ENCODE data around the gene SMAD9. TPM values are rescaled to one million over a fixed set of nuclear protein-coding genes. Genes with fewer than 3 reads are reported as not detected.

SMAD9 gene
- total and polyA plus RNA-seq, 2 of the 4 experiments (the other 2 are of a cell fraction) = 3.2 to 4.8 TPM

- Histone ChIP-seq H3K4me2 (ENCODE audit: low read depth, low read length) (no peak overlapping the region), H3K79me1 (ENCODE audit: low read depth in 1 of 2, low read length in 2 of 2) (peaks cover 0 to 6% of the 10 kb centered on the region in 2 experiments; a peak in 3 of 4 replicates), H4K91ac (ENCODE audit: insufficient read depth, low read depth, low read length) (no peak overlapping the region), H4K5ac (ENCODE audit: low read depth, low read length) (no peak overlapping the region), H3K9ac (ENCODE audit: low read depth, low read length) (no peak overlapping the region), H2BK120ac (ENCODE audit: low read depth, low read length) (no peak overlapping the region), H3K18ac (ENCODE audit: low read depth, low read length) (no peak overlapping the region), H2BK20ac (ENCODE audit: low read depth, low read length) (no peak overlapping the region), H3K36me3 (ENCODE audit: control insufficient read depth, insufficient read depth, low read length) (peaks cover 15% of the 10 kb centered on the region), H3K4me3 (ENCODE audit: insufficient read depth, low read depth, low read length) (no peak overlapping the region), H2BK5ac (ENCODE audit: low read depth, low read length, poor library complexity, severe bottlenecking) (no peak overlapping the region), H2AK5ac (ENCODE audit: low read depth, low read length) (no peak overlapping the region), H2AFZ (replicated peaks; ENCODE audit: low read length, poor library complexity) (no peak overlapping the region), H4K8ac (ENCODE audit: low read depth in 2 of 2, low read length in 2 of 2) (no peak overlapping the region), H3K27me3 (ENCODE audit: control insufficient read depth, insufficient read depth, low read length) (no peaks in the 10 kb centered on the region), H3K27ac (ENCODE audit: insufficient read depth, low read length) (no peak overlapping the region), H2AK9ac (replicated peaks; ENCODE audit: low read depth, low read length, poor library complexity) (no peak overlapping the region), H3K23ac (ENCODE audit: low read depth, low read length) (no peak overlapping the region), H3K9me3 (ENCODE audit: control insufficient read depth, insufficient read depth, low read length) (no peaks in the 10 kb centered on the region), H2BK15ac (ENCODE audit: low read depth, low read length) (no peak overlapping the region), H3K56ac (ENCODE audit: extremely low read depth, insufficient read depth, low read length) (no peak overlapping the region), H3K9me1 (ENCODE audit: insufficient read depth, low read length) (peaks cover 6% of the 10 kb centered on the region; the same call in 1 of the 2 replicates), H3K4me1 (ENCODE audit: control insufficient read depth, insufficient read depth, low read length) (peaks cover 3% of the 10 kb centered on the region), H4K20me1 (ENCODE audit: insufficient read depth, low read length) (no peaks in the 10 kb centered on the region), H3K14ac (replicated peaks; ENCODE audit: low read depth, low read length) (no peak overlapping the region), H3K4ac (ENCODE audit: low read depth, low read length) (no peak overlapping the region)
- POLR2A ChIA-PET (ENCODE audit: unreplicated experiment) = no interaction called here
- WGBS, 2 experiments (ENCODE audit: extremely low coverage in 2 of 2, insufficient read length in 1 of 2) = no CpG with 5 or more reads among the region's 4 CpGs
- dilution Hi-C loops (cut with HindIII; ENCODE audit: low sequenced_read_pairs, unreplicated experiment) = no loop called here
- ATAC-seq (ENCODE audit: low read depth) (no peak), DNase-seq (no peak)
- CTCF ChIA-PET = interaction anchor here (0.7 to 1.3 kb wide), 2 partner anchors 92 to 142 kb away, joined by 3 read pairs; no protein-coding TSS in a partner anchor
- TF ChIP-seq SMC3 (IDR thresholded peaks at IDR 0.05; ENCODE audit: low read depth, low read length) (no peak), RAD21 (IDR thresholded peaks at IDR 0.05; ENCODE audit: low read length) (no peak)
- intact Hi-C loops (cut with micrococcal nuclease) = no loop called here
- BruUV-seq (replicated peaks) = no TSS peak
- in situ Hi-C loops (cut with MboI; ENCODE audit: low sequenced_read_pairs) = no loop called here
These were observed 30.3 kb upstream of the SMAD9 start for GRCh38 chr13:36950330-36950729.
